MM.1S (cell line): Measurements from ENCODE around the gene MYMK.

Experiments used
- DNase-seq: peaks from one replicate; pipeline ENCODE4 v3.0.0-alpha.2; 2015
- H2AFZ ChIP-seq: fragments of 300-600 bp; sonication (generic); 2 replicates; pipeline ENCODE4 v1.6.0; 2016; ENCODE audit warnings: antibody characterized with exemption, low read length
- H3F3A ChIP-seq: fragments of 300-600 bp; sonication (generic); 2 replicates; pipeline ENCODE4 v1.6.1; 2016; ENCODE audit warnings: mild to moderate bottlenecking, antibody characterized with exemption, low read length, moderate library complexity, mixed read lengths; ENCODE audit not compliant: insufficient read depth
- H3K27ac ChIP-seq: fragments of 300-600 bp; sonication (generic); 2 replicates; pipeline ENCODE4 v1.5.1; 2016; ENCODE audit warnings: mild to moderate bottlenecking, low read length
- H3K27me3 ChIP-seq: fragments of 300-600 bp; sonication (generic); replicated peaks from 2 replicates; pipeline ENCODE4 v1.6.0; 2016; ENCODE audit warnings: low read length; ENCODE audit not compliant: insufficient read depth
- H3K36me3 ChIP-seq: fragments of 300-600 bp; sonication (generic); replicated peaks from 2 replicates; pipeline ENCODE4 v1.6.1; 2016; ENCODE audit warnings: mild to moderate bottlenecking, low read length, mixed read lengths; ENCODE audit not compliant: insufficient read depth
- H3K4me1 ChIP-seq: fragments of 300-600 bp; sonication (generic); 2 replicates; pipeline ENCODE4 v1.6.1; 2016; ENCODE audit warnings: low read length, mixed read lengths
- H3K4me2 ChIP-seq: fragments of 300-600 bp; sonication (generic); 2 replicates; pipeline ENCODE4 v1.6.0; 2016; ENCODE audit warnings: low read depth, low read length
- H3K4me3 ChIP-seq: fragments of 300-600 bp; sonication (generic); 2 replicates; pipeline ENCODE4 v1.5.1; 2016; ENCODE audit warnings: low read length, mixed read lengths
- H3K79me2 ChIP-seq: fragments of 300-600 bp; sonication (generic); 2 replicates; pipeline ENCODE4 v1.6.1; 2016; ENCODE audit warnings: mixed run types, low read length, mixed read lengths
- H3K9ac ChIP-seq: fragments of 300-600 bp; sonication (generic); 2 replicates; pipeline ENCODE4 v1.6.1; 2016; ENCODE audit warnings: low read length, mixed read lengths
- H3K9me2 ChIP-seq: fragments of 300-600 bp; sonication (generic); replicated peaks from 2 replicates; pipeline ENCODE4 v1.6.1; 2016; ENCODE audit warnings: mild to moderate bottlenecking, low read length, mixed read lengths; ENCODE audit not compliant: insufficient read depth
- H3K9me3 ChIP-seq: fragments of 300-600 bp; sonication (generic); replicated peaks from 2 replicates; pipeline ENCODE4 v1.6.1; 2016; ENCODE audit warnings: mild to moderate bottlenecking, low read length, mixed read lengths; ENCODE audit not compliant: insufficient read depth
- H4K20me1 ChIP-seq: fragments of 300-600 bp; sonication (generic); 2 replicates; pipeline ENCODE4 v1.6.1; 2016; ENCODE audit warnings: mild to moderate bottlenecking, low read length, moderate library complexity, mixed read lengths; ENCODE audit not compliant: insufficient read depth
- EZH2 ChIP-seq: fragments of 300-600 bp; sonication (generic); optimal IDR thresholded peaks from 2 replicates; pipeline ENCODE3; 2017; ENCODE audit warnings: low read depth, mild to moderate bottlenecking, antibody characterized with exemption, low read length, mixed read lengths
- EZH2phosphoT487 ChIP-seq: fragments of 300-600 bp; sonication (generic); IDR thresholded peaks from 2 replicates; pipeline ENCODE4 v1.6.1; 2018; ENCODE audit warnings: antibody characterized with exemption, low read length
- TF ChIP-seq, protein P1 (sequence below): fragments of 300-600 bp; sonication (generic); IDR thresholded peaks from 2 replicates; pipeline ENCODE4 v1.5.1; 2016; ENCODE audit warnings: antibody characterized with exemption, low read length, mixed read lengths

The MYMK gene

DNA sequence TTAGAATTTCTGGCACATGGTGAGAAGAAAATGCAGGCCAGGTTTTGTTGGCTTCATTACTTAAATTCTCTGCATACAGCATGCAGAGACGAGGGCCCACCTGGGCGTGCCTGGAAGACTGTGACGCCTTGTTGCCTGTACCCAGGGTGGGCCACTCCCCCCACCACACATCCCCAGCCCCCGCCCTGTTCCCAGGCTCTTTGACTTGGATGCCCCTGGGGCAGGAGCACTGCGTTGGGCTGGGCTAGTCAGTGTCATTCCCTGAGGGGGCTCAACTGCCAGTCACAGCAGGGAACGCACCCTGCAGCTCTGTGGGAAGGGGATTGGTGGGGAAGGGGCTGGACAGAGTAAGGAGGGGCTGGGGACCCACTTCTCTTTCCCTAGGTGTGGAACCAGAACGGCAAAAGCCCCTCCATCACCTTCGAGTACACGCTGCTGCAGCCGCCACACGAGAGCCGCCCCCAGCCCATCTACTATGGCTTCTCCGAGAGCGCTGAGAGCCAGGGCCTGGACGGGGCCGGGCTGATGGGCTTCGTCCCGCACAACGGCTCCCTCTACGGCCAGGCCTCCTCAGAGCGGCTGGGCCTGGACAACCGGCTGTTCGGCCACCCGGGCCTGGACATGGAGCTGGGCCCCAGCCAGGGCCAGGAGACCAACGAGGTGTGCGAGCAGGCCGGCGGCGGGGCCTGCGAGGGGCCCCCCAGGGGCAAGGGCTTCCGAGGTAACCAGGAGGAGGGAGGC is 29.4 kb upstream of the MYMK start:
- H3K79me2 ChIP-seq, result no peaks in the 10 kb centered on the region
- no peak for DNase-seq
- H3F3A ChIP-seq, result no peaks in the 10 kb centered on the region
- no peak overlapping the region for H3K4me2 ChIP-seq
- H3K27ac ChIP-seq, result no peak overlapping the region
- TF ChIP-seq EZH2 (no peak), EZH2phosphoT487 (no peak)
- TF ChIP-seq, protein P1, sequence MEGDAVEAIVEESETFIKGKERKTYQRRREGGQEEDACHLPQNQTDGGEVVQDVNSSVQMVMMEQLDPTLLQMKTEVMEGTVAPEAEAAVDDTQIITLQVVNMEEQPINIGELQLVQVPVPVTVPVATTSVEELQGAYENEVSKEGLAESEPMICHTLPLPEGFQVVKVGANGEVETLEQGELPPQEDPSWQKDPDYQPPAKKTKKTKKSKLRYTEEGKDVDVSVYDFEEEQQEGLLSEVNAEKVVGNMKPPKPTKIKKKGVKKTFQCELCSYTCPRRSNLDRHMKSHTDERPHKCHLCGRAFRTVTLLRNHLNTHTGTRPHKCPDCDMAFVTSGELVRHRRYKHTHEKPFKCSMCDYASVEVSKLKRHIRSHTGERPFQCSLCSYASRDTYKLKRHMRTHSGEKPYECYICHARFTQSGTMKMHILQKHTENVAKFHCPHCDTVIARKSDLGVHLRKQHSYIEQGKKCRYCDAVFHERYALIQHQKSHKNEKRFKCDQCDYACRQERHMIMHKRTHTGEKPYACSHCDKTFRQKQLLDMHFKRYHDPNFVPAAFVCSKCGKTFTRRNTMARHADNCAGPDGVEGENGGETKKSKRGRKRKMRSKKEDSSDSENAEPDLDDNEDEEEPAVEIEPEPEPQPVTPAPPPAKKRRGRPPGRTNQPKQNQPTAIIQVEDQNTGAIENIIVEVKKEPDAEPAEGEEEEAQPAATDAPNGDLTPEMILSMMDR, result no peak
- no peak overlapping the region for H3K4me3 ChIP-seq
- H3K9me2 ChIP-seq, result no peaks in the 10 kb centered on the region
- H3K36me3 ChIP-seq, result no peaks in the 10 kb centered on the region
- no peak overlapping the region for H3K9ac ChIP-seq
- H3K4me1 ChIP-seq, result peaks cover 12% of the 10 kb centered on the region
- no peak overlapping the region for H2AFZ ChIP-seq
- no peaks in the 10 kb centered on the region for H3K9me3 ChIP-seq
- peaks cover 47% of the 10 kb centered on the region for H3K27me3 ChIP-seq
- H4K20me1 ChIP-seq, result no peaks in the 10 kb centered on the region

DNA sequence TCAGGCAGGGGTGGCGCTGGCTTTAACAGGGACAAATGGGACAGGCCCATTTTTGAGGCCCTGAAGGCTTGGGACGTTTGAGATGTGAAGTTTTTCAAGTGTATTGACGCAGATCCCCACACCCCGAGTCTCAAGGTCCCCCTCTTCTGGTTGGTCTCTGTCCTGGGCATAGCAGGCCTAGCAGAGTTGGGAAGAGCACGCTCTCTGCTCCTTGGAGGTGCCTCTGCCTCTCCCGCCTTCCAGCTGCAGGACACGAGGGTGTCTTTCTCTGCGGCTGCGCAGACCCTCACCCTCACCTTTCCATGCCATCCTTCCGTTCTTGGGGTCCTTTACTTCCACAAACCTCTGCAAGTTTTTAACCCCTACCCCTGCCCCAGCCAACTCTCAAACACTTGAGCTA is 28.4 kb upstream of the MYMK start:
- no peak overlapping the region for H3K4me3 ChIP-seq
- H2AFZ ChIP-seq, result no peak overlapping the region
- no peaks in the 10 kb centered on the region for H3K36me3 ChIP-seq
- H3F3A ChIP-seq, result no peaks in the 10 kb centered on the region
- H3K9ac ChIP-seq, result no peak overlapping the region
- H4K20me1 ChIP-seq, result no peaks in the 10 kb centered on the region
- no peaks in the 10 kb centered on the region for H3K9me3 ChIP-seq
- H3K4me1 ChIP-seq, result peaks cover 8% of the 10 kb centered on the region
- no peak overlapping the region for H3K27ac ChIP-seq
- no peak overlapping the region for H3K4me2 ChIP-seq
- peaks cover 40% of the 10 kb centered on the region for H3K27me3 ChIP-seq
- H3K9me2 ChIP-seq, result no peaks in the 10 kb centered on the region
- no peak for DNase-seq
- no peaks in the 10 kb centered on the region for H3K79me2 ChIP-seq
- TF ChIP-seq, protein P1, result no peak
- no peak for TF ChIP-seq EZH2phosphoT487

DNA sequence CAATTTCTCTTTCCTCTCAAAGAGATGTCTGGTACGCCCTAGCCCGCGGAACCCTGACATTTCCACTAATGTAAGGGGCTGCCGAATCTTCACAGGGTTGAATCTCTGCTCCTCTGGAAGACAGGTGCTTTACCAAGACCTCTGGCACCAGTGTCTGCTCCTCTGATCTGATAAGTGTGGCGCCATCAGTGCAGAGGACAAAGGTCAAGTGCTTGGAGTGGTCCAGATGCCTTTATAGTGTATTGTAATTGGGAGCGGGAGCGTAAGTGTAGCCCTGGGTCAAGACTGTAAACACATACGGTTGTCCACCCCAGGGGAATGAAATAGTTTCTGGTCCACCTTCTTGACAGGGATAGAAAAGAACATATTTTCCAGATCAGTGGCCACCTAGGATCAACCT is 27.5 kb upstream of the MYMK start:
- Histone ChIP-seq H4K20me1 (no peaks in the 10 kb centered on the region), H3K4me3 (no peak overlapping the region), H3F3A (no peaks in the 10 kb centered on the region), H3K9me2 (no peaks in the 10 kb centered on the region), H3K27me3 (peaks cover 48% of the 10 kb centered on the region), H3K4me1 (no peaks in the 10 kb centered on the region), H3K9me3 (no peaks in the 10 kb centered on the region), H3K27ac (no peak overlapping the region), H3K9ac (no peak overlapping the region), H3K4me2 (no peak overlapping the region), H3K79me2 (no peaks in the 10 kb centered on the region), H2AFZ (no peak overlapping the region), H3K36me3 (no peaks in the 10 kb centered on the region)
- TF ChIP-seq, protein P1, result no peak
- TF ChIP-seq EZH2 (no peak), EZH2phosphoT487 (no peak)
- DNase-seq, result no peak
